Endothelial cell of umbilical vein (primary cell): ENCODE data around the gene ANAPC16. TPM values are rescaled to one million over a fixed set of nuclear protein-coding genes. Genes with fewer than 3 reads are reported as not detected.

Experiments
- BruUV-seq: library from RNA; stranded (reverse); fragments of 400-500 nt; replicated peaks from 2 replicates; lab custom pipeline; 2021; lab: Mats Ljungman, UMichigan
- CTCF ChIA-PET: fragments of 300-600, 350-600 bp; sonication (Branson Sonifier 250); formaldehyde crosslinking; loops from one replicate; lab custom pipeline; 2021; ENCODE audit warnings: antibody characterized with exemption, inconsistent platforms; lab: Charles Lee
- POLR2A ChIA-PET: fragments of 300-600, 350-600 bp; sonication (Branson Sonifier 250); formaldehyde crosslinking; loops from one replicate; lab custom pipeline; 2021; ENCODE audit warnings: antibody characterized with exemption, inconsistent platforms; lab: Charles Lee
- DNase-seq: peaks from one replicate; pipeline ENCODE4 v3.0.0-alpha.2; 2011; ENCODE audit warnings: low read depth, low spot score
- FAIRE-seq: peaks from 2 replicates; lab custom pipeline; 2011; peaks lifted over from hg19 to GRCh38; lab: Jason Lieb, UNC
- H2AFZ ChIP-seq: 2 replicates; pipeline ENCODE4 v1.6.0; 2012; ENCODE audit warnings: low read depth, low read length, control low read depth, inconsistent platforms
- H3K27ac ChIP-seq: 2 replicates; pipeline ENCODE4 v1.5.1; 2011; ENCODE audit warnings: low read depth, mild to moderate bottlenecking, control low read depth, low read length, moderate library complexity; ENCODE audit not compliant: insufficient read depth
- H3K27me3 ChIP-seq, 2 experiments: 2 replicates each; pipeline versions ENCODE4 v1.6.0 to v1.6.1; 2011; ENCODE audit warnings: low read length in 2 of 2, mixed read lengths in 1 of 2; ENCODE audit not compliant: control insufficient read depth in 2 of 2, insufficient read depth in 2 of 2
- H3K36me3 ChIP-seq, 2 experiments: 2 replicates in 1 of 2; 3 replicates in 1 of 2; pipeline ENCODE4 v1.5.1; 2011; ENCODE audit warnings: low read length in 2 of 2, mild to moderate bottlenecking in 1 of 2, moderate library complexity in 1 of 2; ENCODE audit not compliant: control insufficient read depth in 2 of 2, insufficient read depth in 2 of 2; ENCODE audit errors: extremely low read depth in 1 of 2
- H3K4me1 ChIP-seq: 3 replicates; pipeline ENCODE4 v1.5.1; 2011; ENCODE audit warnings: mild to moderate bottlenecking, low read length; ENCODE audit not compliant: control insufficient read depth, insufficient read depth; ENCODE audit errors: extremely low read depth
- H3K4me2 ChIP-seq: 2 replicates; pipeline ENCODE4 v1.6.1; 2011; ENCODE audit warnings: low read length, control low read depth, mixed read lengths; ENCODE audit not compliant: insufficient read depth
- H3K4me3 ChIP-seq, 3 experiments: fragments of 200-600 bp in 1 of 3; sonication (generic), shearing (Covaris generic) in 1 of 3; replicated peaks in 1 of 3; 2 replicates each; pipeline ENCODE4 v1.5.1; 2011 to 2016; ENCODE audit warnings: control low read depth in 3 of 3, low read length in 3 of 3, mild to moderate bottlenecking in 2 of 3, inconsistent platforms in 1 of 3, low read depth in 1 of 3, moderate library complexity in 1 of 3; ENCODE audit not compliant: insufficient read depth in 1 of 3
- H3K79me2 ChIP-seq: 2 replicates; pipeline ENCODE4 v1.6.0; 2012; ENCODE audit warnings: low read length, inconsistent platforms; ENCODE audit not compliant: control insufficient read depth, insufficient read depth
- H3K9ac ChIP-seq: replicated peaks from 2 replicates; pipeline ENCODE3; 2011; ENCODE audit warnings: low read length, control low read depth; ENCODE audit not compliant: insufficient read depth; ENCODE audit errors: extremely low read depth
- H3K9me1 ChIP-seq: replicated peaks from 3 replicates; pipeline ENCODE4 v1.6.0; 2011; ENCODE audit warnings: mild to moderate bottlenecking, low read length; ENCODE audit not compliant: control insufficient read depth, insufficient read depth; ENCODE audit errors: extremely low read depth
- H3K9me3 ChIP-seq: replicated peaks from 2 replicates; pipeline ENCODE4 v1.5.1; 2012; ENCODE audit warnings: low read length, inconsistent platforms; ENCODE audit not compliant: control insufficient read depth, insufficient read depth
- H4K20me1 ChIP-seq: replicated peaks from 2 replicates; pipeline ENCODE3; 2011; ENCODE audit warnings: mild to moderate bottlenecking, low read length; ENCODE audit not compliant: control insufficient read depth, insufficient read depth; ENCODE audit errors: extremely low read depth
- EZH2 ChIP-seq: IDR thresholded peaks from 2 replicates; pipeline ENCODE4 v1.6.1; 2012; ENCODE audit warnings: borderline replicate concordance, low read depth, mild to moderate bottlenecking, moderate library complexity, low read length, inconsistent platforms; ENCODE audit not compliant: severe bottlenecking
- FOS ChIP-seq: IDR thresholded peaks from 2 replicates; pipeline ENCODE4 v1.6.1; 2011; ENCODE audit warnings: mild to moderate bottlenecking, low read length, moderate library complexity, borderline replicate concordance; ENCODE audit not compliant: insufficient read depth
- GATA2 ChIP-seq: IDR thresholded peaks from 2 replicates; pipeline ENCODE4 v1.7.0; 2011; ENCODE audit warnings: low read depth, mild to moderate bottlenecking, moderate library complexity, mixed read lengths, low read length; ENCODE audit not compliant: insufficient read length, insufficient read depth
- JUN ChIP-seq: IDR thresholded peaks from 2 replicates; pipeline ENCODE4 v1.6.1; 2011; ENCODE audit warnings: borderline replicate concordance, low read depth; ENCODE audit not compliant: insufficient read length, insufficient read depth
- MYC ChIP-seq: IDR thresholded peaks from one replicate; pipeline ENCODE4 v1.6.1; 2011; ENCODE audit warnings: mild to moderate bottlenecking, low read depth, low read length
- POLR2A ChIP-seq: IDR thresholded peaks from 2 replicates; pipeline ENCODE4 v1.6.1; 2012; ENCODE audit warnings: low read depth, mild to moderate bottlenecking, control low read depth, low read length
- POLR2AphosphoS5 ChIP-seq: IDR thresholded peaks from 2 replicates; pipeline ENCODE4 v1.6.1; 2012; ENCODE audit warnings: low read depth, mild to moderate bottlenecking, control low read depth, low read length, moderate library complexity; ENCODE audit not compliant: insufficient read depth
- dilution Hi-C: fragments of 300-500 bp; cut with MboI; formaldehyde crosslinking; loops from one replicate; pipeline ENCODE4 v1.15.0; 2019; ENCODE audit warnings: low sequenced_read_pairs; ENCODE audit not compliant: extremely low pct_ligation_motif_present
- intact Hi-C: fragments of 100-400 bp; cut with micrococcal nuclease; formaldehyde crosslinking; loops from one replicate; pipeline ENCODE4 v1.10.0; 2022
- polyA plus RNA-seq, 4 experiments: library from polyadenylated mRNA; depleted of rRNA in 3 of 4; stranded (reverse) in 3 of 4; unstranded in 1 of 4; fragments of >200 nt; gene quantifications; 2 replicates each; pipeline versions ENCODE4 v1.2.1 to v1.2.3, GENCODE V29; 2011 to 2012; ENCODE audit warnings: missing spikeins in 1 of 4
- total RNA-seq: library from RNA; stranded (reverse); gene quantifications from 2 replicates; pipeline ENCODE4 v1.2.3, GENCODE V29; 2021
- TF ChIP-seq, protein P1 (sequence below), 2 donors: IDR thresholded peaks; 1 replicate in 1 of 2; 2 replicates in 1 of 2; pipeline ENCODE4 v1.5.1; 2011; ENCODE audit warnings: low read length in 2 of 2, mild to moderate bottlenecking in 2 of 2, moderate library complexity in 2 of 2, control low read depth in 1 of 2, inconsistent platforms in 1 of 2, low read depth in 1 of 2; ENCODE audit not compliant: insufficient read depth in 1 of 2; ENCODE audit errors: extremely low read depth in 1 of 2
- TF ChIP-seq, protein P2 (sequence below): IDR thresholded peaks from 2 replicates; pipeline ENCODE4 v1.6.1; 2011; ENCODE audit not compliant: insufficient read depth, insufficient read length

Gene ANAPC16
- total and polyA plus RNA-seq, 2 donors (not counting 3 experiments of a cell fraction or from before 2014, with no cell fraction given) = 38.1 to 44.4 TPM

DNA sequence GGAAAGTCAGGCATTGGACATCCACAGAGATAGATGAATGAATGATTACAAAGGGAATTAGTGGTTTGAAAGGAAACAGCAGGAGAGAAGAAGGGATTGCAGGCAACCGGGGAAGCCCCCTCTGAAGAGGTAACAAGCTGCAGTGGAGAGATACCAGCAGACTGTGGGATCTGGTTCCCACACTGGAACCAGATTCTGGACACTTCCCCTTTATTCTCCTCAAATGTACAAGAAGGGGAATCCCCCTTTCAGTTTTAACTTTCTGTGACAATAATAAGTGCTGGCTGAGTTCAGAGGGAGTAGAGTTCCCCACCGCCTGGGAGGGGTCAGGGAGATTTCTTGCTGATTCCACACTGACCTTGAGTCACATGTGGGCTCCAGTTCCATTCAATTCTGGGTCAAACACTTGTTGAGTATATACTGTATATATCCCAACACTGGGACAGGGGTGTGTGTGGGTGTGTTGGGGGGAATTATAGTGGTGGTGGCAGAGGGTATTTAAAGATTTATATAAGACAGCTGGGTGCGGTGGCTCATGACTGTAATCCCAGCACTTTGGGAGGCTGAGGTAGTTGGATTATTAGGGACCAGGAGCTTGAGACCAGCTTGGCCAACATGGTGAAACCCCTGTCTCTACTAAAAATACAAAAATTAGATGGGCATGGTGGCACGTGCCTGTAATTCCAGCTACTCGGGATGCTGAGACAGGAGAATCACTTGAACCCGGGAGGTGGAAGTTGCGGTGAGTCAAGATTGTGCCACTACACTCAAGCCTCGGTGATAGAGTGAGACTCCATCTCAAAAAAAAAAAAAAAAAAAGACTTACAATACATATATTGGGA lies 41.5 kb downstream of the ANAPC16 start:
- H3K9ac ChIP-seq = no peak overlapping the region
- no peak for DNase-seq
- TF ChIP-seq FOS (no peak), MYC (no peak), POLR2AphosphoS5 (no peak), EZH2 (no peak)
- H2AFZ ChIP-seq = no peak overlapping the region
- POLR2A ChIA-PET = no interaction called here
- CTCF ChIA-PET = no interaction called here
- no peak for FAIRE-seq
- no peaks in the 10 kb centered on the region for H3K79me2 ChIP-seq
- H4K20me1 ChIP-seq = no peaks in the 10 kb centered on the region
- dilution Hi-C loops (no loop called here), intact Hi-C loops (no loop called here)
- H3K27ac ChIP-seq = no peak overlapping the region
- H3K4me1 ChIP-seq = peaks cover 28% of the 10 kb centered on the region
- no peaks in the 10 kb centered on the region for H3K36me3 ChIP-seq
- no peaks in the 10 kb centered on the region for H3K9me1 ChIP-seq
- no peak overlapping the region for H3K4me3 ChIP-seq
- no peaks in the 10 kb centered on the region for H3K27me3 ChIP-seq
- no peak overlapping the region for H3K4me2 ChIP-seq
- no TSS peak for BruUV-seq
- H3K9me3 ChIP-seq = no peaks in the 10 kb centered on the region

DNA sequence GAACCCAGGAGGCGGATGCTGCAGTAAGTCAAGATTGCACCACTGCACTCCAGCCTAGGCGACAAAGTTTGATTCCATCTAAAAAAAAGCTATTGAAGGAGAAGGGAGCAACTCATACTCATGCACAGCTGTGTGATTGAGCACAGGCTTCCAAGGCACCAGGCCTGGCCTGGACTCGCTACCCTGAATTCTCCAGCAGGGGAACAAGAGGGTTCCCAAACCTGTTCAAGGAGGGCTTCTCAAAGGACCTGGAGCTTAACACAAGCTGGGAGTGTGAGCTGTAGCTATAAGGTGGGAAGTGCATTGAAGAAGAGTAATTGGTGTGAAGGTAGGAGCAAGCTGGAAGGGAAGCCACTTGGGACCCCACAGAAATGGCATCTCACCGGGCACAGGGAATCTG lies 42.8 kb downstream of the ANAPC16 start:
- ChIA-PET POLR2A (interaction anchor here (0.6 to 2.7 kb wide), 2 partner anchors 14 to 15 kb away, joined by 3 to 23 read pairs; partner anchors contain the start of gene DDIT4), CTCF (no interaction called here)
- Histone ChIP-seq H4K20me1 (no peaks in the 10 kb centered on the region), H3K4me2 (no peak overlapping the region), H3K27ac (no peak overlapping the region), H3K27me3 (no peaks in the 10 kb centered on the region), H2AFZ (no peak overlapping the region), H3K36me3 (no peaks in the 10 kb centered on the region), H3K4me3 (no peak overlapping the region), H3K79me2 (no peaks in the 10 kb centered on the region), H3K9me1 (no peaks in the 10 kb centered on the region), H3K9me3 (no peaks in the 10 kb centered on the region), H3K4me1 (peaks cover 28% of the 10 kb centered on the region), H3K9ac (no peak overlapping the region)
- intact Hi-C loops (no loop called here), dilution Hi-C loops (no loop called here)
- no TSS peak for BruUV-seq
- FAIRE-seq (no peak), DNase-seq (no peak)
- TF ChIP-seq POLR2A = no peak
- no peak for TF ChIP-seq GATA2
- no peak for TF ChIP-seq EZH2
- no peak for TF ChIP-seq FOS
- no peak for TF ChIP-seq JUN
- TF ChIP-seq, protein P1, sequence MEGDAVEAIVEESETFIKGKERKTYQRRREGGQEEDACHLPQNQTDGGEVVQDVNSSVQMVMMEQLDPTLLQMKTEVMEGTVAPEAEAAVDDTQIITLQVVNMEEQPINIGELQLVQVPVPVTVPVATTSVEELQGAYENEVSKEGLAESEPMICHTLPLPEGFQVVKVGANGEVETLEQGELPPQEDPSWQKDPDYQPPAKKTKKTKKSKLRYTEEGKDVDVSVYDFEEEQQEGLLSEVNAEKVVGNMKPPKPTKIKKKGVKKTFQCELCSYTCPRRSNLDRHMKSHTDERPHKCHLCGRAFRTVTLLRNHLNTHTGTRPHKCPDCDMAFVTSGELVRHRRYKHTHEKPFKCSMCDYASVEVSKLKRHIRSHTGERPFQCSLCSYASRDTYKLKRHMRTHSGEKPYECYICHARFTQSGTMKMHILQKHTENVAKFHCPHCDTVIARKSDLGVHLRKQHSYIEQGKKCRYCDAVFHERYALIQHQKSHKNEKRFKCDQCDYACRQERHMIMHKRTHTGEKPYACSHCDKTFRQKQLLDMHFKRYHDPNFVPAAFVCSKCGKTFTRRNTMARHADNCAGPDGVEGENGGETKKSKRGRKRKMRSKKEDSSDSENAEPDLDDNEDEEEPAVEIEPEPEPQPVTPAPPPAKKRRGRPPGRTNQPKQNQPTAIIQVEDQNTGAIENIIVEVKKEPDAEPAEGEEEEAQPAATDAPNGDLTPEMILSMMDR (IDR thresholded peaks at IDR 0.05; ENCODE audit: extremely low read depth in 1 of 2, insufficient read depth in 1 of 2, low read depth in 1 of 2, low read length in 2 of 2) = no peak
- TF ChIP-seq POLR2AphosphoS5 = no peak
- TF ChIP-seq MYC = no peak
- TF ChIP-seq, protein P2, sequence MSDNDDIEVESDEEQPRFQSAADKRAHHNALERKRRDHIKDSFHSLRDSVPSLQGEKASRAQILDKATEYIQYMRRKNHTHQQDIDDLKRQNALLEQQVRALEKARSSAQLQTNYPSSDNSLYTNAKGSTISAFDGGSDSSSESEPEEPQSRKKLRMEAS = no peak
